Adrenal gland (tissue), 12 donors: Measurements from ENCODE around the gene PIANP. TPM values are rescaled to one million over a fixed set of nuclear protein-coding genes. Genes with fewer than 3 reads are reported as not detected.
"Not testable (repeated sequence)": the region's sequence is repeated elsewhere in the genome, so short reads cannot be mapped to it uniquely, and the experiment has no call there.

Source experiments
- DNase-seq, 7 donors: peaks; one replicate each; pipeline ENCODE4 v3.0.0-alpha.2; 2019 to 2020
- H3K27ac ChIP-seq, 5 donors: fragments of 200-600 bp; sonication (generic) in 4 of 5; 1 replicate in 3 of 5; 2 replicates in 2 of 5; pipeline versions ENCODE4 v1.5.1 to v1.8.0; 2016 to 2020; ENCODE audit warnings: mild to moderate bottlenecking in 1 of 5
- H3K27me3 ChIP-seq: fragments of 200-600 bp; 2 replicates; pipeline ENCODE4 v1.8.0; 2021
- H3K36me3 ChIP-seq, 2 donors: fragments of 200-600 bp; replicated peaks in 1 of 2; 1 replicate in 1 of 2; 2 replicates in 1 of 2; pipeline versions ENCODE4 v1.5.1 to v1.8.0; 2018 to 2022
- H3K4me1 ChIP-seq, 2 donors: fragments of 200-600 bp; replicated peaks in 1 of 2; 1 replicate in 1 of 2; 2 replicates in 1 of 2; pipeline versions ENCODE4 v1.5.1 to v1.8.0; 2018 to 2021
- H3K4me3 ChIP-seq, 4 donors: fragments of 200-600 bp; sonication (generic) in 3 of 4; one replicate each; pipeline ENCODE4 v1.5.1; 2016 to 2018
- H3K9me3 ChIP-seq, 3 donors: fragments of 200-600 bp; sonication (generic) in 1 of 3; replicated peaks in 1 of 3; 1 replicate in 2 of 3; 2 replicates in 1 of 3; pipeline versions ENCODE4 v1.5.1 to v1.8.0; 2016 to 2021
- CTCF ChIP-seq, 6 experiments: fragments of 450-650 bp in 4 of 6; fragments of 200-600 bp in 2 of 6; sonication (generic) in 1 of 6; IDR thresholded peaks; 1 replicate in 5 of 6; 2 replicates in 1 of 6; pipeline versions ENCODE4 v1.5.1 to v1.8.0; 2016 to 2021; ENCODE audit warnings: antibody characterized with exemption in 6 of 6, mild to moderate bottlenecking in 2 of 6, moderate library complexity in 1 of 6
- POLR2A ChIP-seq, 2 donors: fragments of 450-650 bp; IDR thresholded peaks; one replicate each; pipeline ENCODE4 v1.6.1; 2017; ENCODE audit warnings: antibody characterized with exemption in 2 of 2, mild to moderate bottlenecking in 2 of 2, moderate library complexity in 1 of 2
- WGBS, 4 donors: extraction: QIAGEN DNeasy Blood & Tissue Kit in 2 of 4; methylation state at CpG; one replicate each; pipeline versions ENCODE4 v1.1.5 to v1.1.7; 2013 to 2017; 5-methylcytosine and 5-hydroxymethylcytosine counted together
- intact Hi-C, 2 donors: fragments of 100-400 bp; cut with DNase I; formaldehyde crosslinking; loops; one replicate each; pipeline versions ENCODE4 v1.14.1 to v1.15.0; 2022 to 2023
- polyA plus RNA-seq, 3 donors: library from polyadenylated mRNA; stranded (reverse); fragments of 200-250 nt in 2 of 3; fragments of 350-450 nt in 1 of 3; fragmentation: Illumina TruSeq in 1 of 3; extraction: RNeasy Lipid Tissue Mini Kit (QIAGEN cat#74804) in 1 of 3; gene quantifications; one replicate each; pipeline ENCODE4 v1.2.3, GENCODE V29; 2013 to 2014
- total RNA-seq, 9 donors: library from RNA; depleted of rRNA in 4 of 9; stranded (reverse); fragments of >200 nt in 4 of 9; fragments of 120-200 nt in 1 of 9; fragmentation: NEBNext Ultra II Directional in 1 of 9; extraction: Animal tissue kit (Norgen Biotek cat#: 25700) in 1 of 9; gene quantifications; one replicate each; pipeline versions ENCODE4 v1.1.0 to v1.2.4, GENCODE V29; 2013 to 2023
- donor health status: healthy with polysubstance abuse.
- donor health status: Bipolar disorder and iron deficiency.
- donor health status: DM: yes; HTN: yes; CAD: no.
- donor health status: DM: no; HTN: no; CAD: no.
- donor health status: DM: no; HTN: no; CAD: no.
- donor health status: DM: yes; HTN: yes; CAD: no.

The PIANP gene
- total and polyA plus RNA-seq, 12 donors, result 0.11 to 5.2 (median 0.96) TPM; not detected in 3

DNA sequence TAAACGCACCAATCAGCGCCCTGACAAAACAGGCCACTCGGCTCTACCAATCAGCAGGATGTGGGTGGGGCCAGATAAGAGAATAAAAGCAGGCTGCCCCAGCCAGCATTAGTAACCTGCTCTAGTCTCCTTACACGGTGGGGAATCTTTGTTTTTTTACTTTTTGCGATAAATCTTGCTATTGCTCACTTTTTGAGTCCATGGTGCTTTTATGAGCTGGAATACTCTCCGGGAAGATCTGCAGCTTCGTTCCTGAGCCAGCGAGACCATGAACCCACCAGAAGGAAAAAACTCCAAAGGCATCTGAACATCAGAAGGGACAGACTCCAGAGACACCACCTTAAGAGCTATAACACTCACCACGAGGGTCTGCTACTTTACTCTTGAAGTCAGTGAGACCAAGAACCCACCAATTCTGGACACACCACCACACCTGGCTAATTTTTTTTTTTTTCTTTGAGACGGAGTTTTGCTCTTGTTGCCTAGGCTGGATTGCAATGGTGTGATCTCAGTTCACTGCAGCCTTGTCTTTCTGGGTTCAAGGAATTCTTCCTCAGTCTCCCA is 16.3 kb upstream of the PIANP start:
- 66 to 87% (median 72%) methylated on average over 7 to 9 of the region's 10 CpGs for WGBS, 4 donors
- Histone ChIP-seq H3K27ac (no peak overlapping the region), H3K9me3 (no peaks in the 10 kb centered on the region), H3K4me1 (no peaks in the 10 kb centered on the region), H3K36me3 (no peaks in the 10 kb centered on the region), H3K4me3 (no peak overlapping the region), H3K27me3 (peaks cover 13% of the 10 kb centered on the region)
- TF ChIP-seq POLR2A (IDR thresholded peaks at IDR 0.05), result no peak
- TF ChIP-seq CTCF (IDR thresholded peaks at IDR 0.05), result no peak
- DNase-seq, result no peak
- intact Hi-C loops, result no loop called here

DNA sequence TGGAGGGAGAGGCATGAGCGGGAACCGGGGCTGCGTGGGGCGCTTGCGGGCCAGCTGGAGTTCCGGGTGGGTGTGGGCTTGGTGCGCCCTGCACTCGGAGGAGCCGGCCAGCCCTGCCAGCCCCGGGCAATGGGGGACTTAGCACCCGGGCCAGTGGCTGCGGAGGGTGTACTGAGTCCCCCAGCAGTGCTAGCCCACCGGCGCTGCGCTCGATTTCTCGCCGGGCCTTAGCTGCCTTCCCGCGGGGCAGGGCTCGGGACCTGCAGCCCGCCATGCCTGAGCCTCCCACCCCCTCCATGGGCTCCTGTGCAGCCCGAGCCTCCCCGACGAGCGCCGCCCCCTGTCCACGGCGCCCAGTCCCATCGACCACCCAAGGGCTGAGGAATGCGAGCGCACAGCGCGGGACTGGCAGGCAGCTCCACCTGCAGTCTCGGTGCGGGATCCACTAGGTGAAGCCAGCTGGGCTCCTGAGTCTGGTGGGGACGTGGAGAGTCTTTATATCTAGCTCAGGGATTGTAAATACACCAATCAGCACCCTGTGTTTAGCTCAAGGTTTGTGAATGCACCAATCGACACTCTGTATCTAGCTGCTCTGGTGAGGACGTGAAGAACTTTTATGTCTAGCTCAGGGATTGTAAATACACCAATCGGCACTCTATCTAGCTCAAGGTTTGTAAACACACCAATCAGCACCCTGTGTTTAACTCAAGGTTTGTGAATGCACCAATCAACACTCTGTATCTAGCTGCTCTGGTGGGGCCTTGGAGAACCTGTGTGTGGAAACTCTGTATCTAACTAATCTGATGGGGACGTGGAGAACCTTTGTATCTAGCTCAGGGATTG is 15.6 kb upstream of the PIANP start:
- DNase-seq, H3K27ac ChIP-seq, H3K9me3 ChIP-seq, H3K36me3 ChIP-seq, H3K4me3 ChIP-seq, H3K4me1 ChIP-seq, intact Hi-C loops: not testable (repeated sequence)
- 86 to 91% (median 89%) methylated on average over 3 to 31 of the region's 41 CpGs for WGBS, 4 donors
- peaks cover 13% of the 10 kb centered on the region for H3K27me3 ChIP-seq

DNA sequence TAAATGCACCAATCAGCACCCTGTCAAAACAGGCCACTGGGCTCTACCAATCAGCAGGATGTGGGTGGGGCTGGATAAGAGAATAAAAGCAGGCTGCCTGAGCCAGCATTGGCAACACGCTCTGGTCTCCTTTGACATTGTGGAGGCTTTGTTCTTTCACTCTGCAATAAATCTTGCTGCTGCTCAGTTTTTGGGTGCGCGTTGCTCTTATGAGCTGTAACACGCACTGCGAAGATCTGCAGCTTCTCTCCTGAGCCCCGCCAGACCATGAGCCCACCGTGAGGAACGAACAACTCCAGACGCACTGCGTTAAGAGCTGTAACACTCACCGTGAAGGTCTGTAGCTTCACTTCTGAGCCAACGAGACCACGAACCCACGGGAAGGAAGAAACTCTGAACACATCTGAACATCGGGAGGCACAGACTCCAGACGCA is 8.4 kb upstream of the PIANP start:
- peaks cover 23% of the 10 kb centered on the region for H3K27me3 ChIP-seq
- TF ChIP-seq POLR2A (IDR thresholded peaks at IDR 0.05) (no peak), CTCF (IDR thresholded peaks at IDR 0.05) (no peak)

GRCh38 chr12:6708351-6708750 is 7.7 kb upstream of the PIANP start:
- H3K4me1 ChIP-seq, intact Hi-C loops, DNase-seq, H3K4me3 ChIP-seq, H3K36me3 ChIP-seq, H3K9me3 ChIP-seq, H3K27ac ChIP-seq: not testable (repeated sequence)
- peaks cover 21% of the 10 kb centered on the region for H3K27me3 ChIP-seq
- 87 to 94% (median 91%) methylated on average over 5 to 21 of the region's 21 CpGs for WGBS, 4 donors

More for the DNA sequence above, 8.4 kb upstream of the PIANP start:
- Histone ChIP-seq H3K9me3 (no peaks in the 10 kb centered on the region), H3K27ac (no peak overlapping the region), H3K4me1 (no peaks in the 10 kb centered on the region), H3K4me3 (no peak overlapping the region), H3K36me3 (no peaks in the 10 kb centered on the region)
- DNase-seq, result no peak
- 72 to 82% (median 74%) methylated on average over 14 to 16 of the region's 16 CpGs for WGBS, 4 donors
- intact Hi-C loops, result no loop called here

GRCh38 chr12:6703631-6704030 is 3.0 kb upstream of the PIANP start:
- TF ChIP-seq CTCF (IDR thresholded peaks at IDR 0.05), result no peak
- no peak for TF ChIP-seq POLR2A (IDR thresholded peaks at IDR 0.05)

More at GRCh38 chr12:6703631-6704030, 3.0 kb upstream of the PIANP start:
- peaks cover 5 to 9% of the 10 kb centered on the region in 2 donors for H3K4me1 ChIP-seq
- H3K4me3 ChIP-seq, result no peak overlapping the region
- peaks cover 50% of the 10 kb centered on the region for H3K27me3 ChIP-seq
- intact Hi-C loops, result no loop called here
- no peaks in the 10 kb centered on the region for H3K36me3 ChIP-seq
- H3K9me3 ChIP-seq, result no peaks in the 10 kb centered on the region
- no peak for DNase-seq
- WGBS, 4 donors, result 10 to 19% (median 15%) methylated on average over 8 to 10 of the region's 10 CpGs
- no peak overlapping the region for H3K27ac ChIP-seq
